Measurements from ENCODE around the gene TRIM40. TPM values are rescaled to one million over a fixed set of nuclear protein-coding genes. Genes with fewer than 3 reads are reported as not detected.

The TRIM40 gene
- total RNA-seq, 4 donors from 2014 or later = not detected

- Histone ChIP-seq H3K9me3 (no peaks in the 10 kb centered on the region), H3K27ac (no peak overlapping the region), H3K4me1 (peaks cover 0 to 7% of the 10 kb centered on the region in 2 donors), H3K36me3 (no peaks in the 10 kb centered on the region), H3K27me3 (no peaks in the 10 kb centered on the region), H3K4me3 (replicated peaks in 1 of 3) (no peak overlapping the region)
- intact Hi-C loops (cut with DNase I) = no loop called here
- peak; percentile 10 to 19 for DNase-seq
- WGBS, 2 donors = 39 to 47% methylated on average over 4 of the region's 4 CpGs
- TF ChIP-seq CTCF (IDR thresholded peaks at IDR 0.05) (no peak), POLR2A (IDR thresholded peaks at IDR 0.05) (no peak)
These were observed 20.3 kb downstream of the TRIM40 start for GRCh38 chr6:30156262-30156599.

- intact Hi-C loops (cut with DNase I) = no loop called here
- Histone ChIP-seq H3K27ac (no peak overlapping the region), H3K4me1 (peaks cover 0 to 7% of the 10 kb centered on the region in 2 donors), H3K9me3 (no peaks in the 10 kb centered on the region), H3K4me3 (replicated peaks in 1 of 3) (no peak overlapping the region), H3K36me3 (no peaks in the 10 kb centered on the region), H3K27me3 (no peaks in the 10 kb centered on the region)
- WGBS, 2 donors = 89 to 91% methylated on average over 9 of the region's 9 CpGs
- no peak for DNase-seq
- no peak for TF ChIP-seq POLR2A (IDR thresholded peaks at IDR 0.05)
- TF ChIP-seq CTCF (IDR thresholded peaks at IDR 0.05) = no peak
These were observed 20.8 kb downstream of the TRIM40 start for GRCh38 chr6:30156774-30157173.

GRCh38 chr6:30157581-30157980, 21.6 kb downstream of the TRIM40 start:
- H3K4me1 ChIP-seq = peaks cover 0 to 7% of the 10 kb centered on the region in 2 donors
- no peak for DNase-seq
- no peaks in the 10 kb centered on the region for H3K27me3 ChIP-seq
- H3K4me3 ChIP-seq (replicated peaks in 1 of 3) = no peak overlapping the region
- intact Hi-C loops (cut with DNase I) = no loop called here
- H3K9me3 ChIP-seq = no peaks in the 10 kb centered on the region
- no peaks in the 10 kb centered on the region for H3K36me3 ChIP-seq
- TF ChIP-seq CTCF (IDR thresholded peaks at IDR 0.05) (no peak), POLR2A (IDR thresholded peaks at IDR 0.05) (no peak)
- no peak overlapping the region for H3K27ac ChIP-seq

GRCh38 chr6:30157999-30158398, 22.1 kb downstream of the TRIM40 start:
- 79 to 91% methylated on average over 2 of the region's 2 CpGs for WGBS, 2 donors
- Histone ChIP-seq H3K27ac (no peak overlapping the region), H3K9me3 (no peaks in the 10 kb centered on the region), H3K36me3 (no peaks in the 10 kb centered on the region), H3K4me1 (peaks cover 0 to 7% of the 10 kb centered on the region in 2 donors), H3K27me3 (no peaks in the 10 kb centered on the region), H3K4me3 (replicated peaks in 1 of 3) (no peak overlapping the region)
- intact Hi-C loops (cut with DNase I) = no loop called here
- DNase-seq = no peak
- TF ChIP-seq POLR2A (IDR thresholded peaks at IDR 0.05) (no peak), CTCF (IDR thresholded peaks at IDR 0.05) (no peak)

GRCh38 chr6:30158475-30159040, 22.6 kb downstream of the TRIM40 start:
- 52 to 59% methylated on average over 3 of the region's 3 CpGs for WGBS, 2 donors

More at GRCh38 chr6:30158475-30159040, 22.6 kb downstream of the TRIM40 start:
- Histone ChIP-seq H3K27ac (no peak overlapping the region), H3K4me3 (replicated peaks in 1 of 3) (no peak overlapping the region), H3K36me3 (no peaks in the 10 kb centered on the region), H3K4me1 (peaks cover 0 to 7% of the 10 kb centered on the region in 2 donors), H3K9me3 (no peaks in the 10 kb centered on the region), H3K27me3 (no peaks in the 10 kb centered on the region)
- TF ChIP-seq CTCF (IDR thresholded peaks at IDR 0.05) (no peak), POLR2A (IDR thresholded peaks at IDR 0.05) (no peak)
- no peak for DNase-seq
- intact Hi-C loops (cut with DNase I) = no loop called here

All from thyroid gland (tissue), 4 donors.